AG08395 (cell line): ENCODE data around the gene PDE4D.
A peak's percentile ranks its signal among the peaks of the same experiment; 100 is the strongest.

ENCODE experiments used
- DNase-seq: peaks from one replicate; pipeline ENCODE4 v3.0.0; 2012; ENCODE audit warnings: mixed read lengths, low spot score

PDE4D gene

GRCh38 chr5:59543821-59544442, 349.6 kb downstream of the PDE4D start:
- peak; percentile 2 for DNase-seq

GRCh38 chr5:59542851-59543820, 350.4 kb downstream of the PDE4D start:
- DNase-seq, result peak; percentile 2

- no peak for DNase-seq
Observed at GRCh38 chr5:59542306-59542705, 351.2 kb downstream of the PDE4D start.

GRCh38 chr5:59540366-59540765, 353.2 kb downstream of the PDE4D start:
- DNase-seq, result no peak

GRCh38 chr5:59538750-59539121, 354.8 kb downstream of the PDE4D start:
- DNase-seq, result no peak

- DNase-seq, result no peak
Observed at GRCh38 chr5:59537961-59538749, 355.4 kb downstream of the PDE4D start.

GRCh38 chr5:59536875-59537274, 356.7 kb downstream of the PDE4D start:
- no peak for DNase-seq

GRCh38 chr5:59535561-59535960, 358.0 kb downstream of the PDE4D start:
- DNase-seq, result no peak

GRCh38 chr5:59533730-59534108, 359.8 kb downstream of the PDE4D start:
- DNase-seq, result no peak

GRCh38 chr5:59532979-59533729, 360.4 kb downstream of the PDE4D start:
- no peak for DNase-seq

GRCh38 chr5:59529239-59529638, 364.3 kb downstream of the PDE4D start:
- DNase-seq, result no peak

- no peak for DNase-seq
Observed at GRCh38 chr5:59528202-59528862, 365.2 kb downstream of the PDE4D start.

GRCh38 chr5:59525957-59526356, 367.6 kb downstream of the PDE4D start:
- peak; percentile 32 for DNase-seq

GRCh38 chr5:59525311-59525710, 368.2 kb downstream of the PDE4D start:
- no peak for DNase-seq

- no peak for DNase-seq
Observed at GRCh38 chr5:59522201-59522831, 371.2 kb downstream of the PDE4D start.

GRCh38 chr5:59521476-59521875, 372.1 kb downstream of the PDE4D start:
- no peak for DNase-seq

- DNase-seq, result no peak
Observed at GRCh38 chr5:59519338-59519737, 374.2 kb downstream of the PDE4D start.

GRCh38 chr5:59517926-59518585, 375.5 kb downstream of the PDE4D start:
- DNase-seq, result peak; percentile 57

GRCh38 chr5:59516161-59516560, 377.4 kb downstream of the PDE4D start:
- DNase-seq, result no peak

GRCh38 chr5:59506285-59506877, 387.1 kb downstream of the PDE4D start:
- DNase-seq, result no peak
